ENCODE measurements around the gene EFNB2. TPM values are rescaled to one million over a fixed set of nuclear protein-coding genes. Genes with fewer than 3 reads are reported as not detected.

The EFNB2 gene
- total RNA-seq, 1 experiment from 2014 or later = 16.4 TPM

DNA sequence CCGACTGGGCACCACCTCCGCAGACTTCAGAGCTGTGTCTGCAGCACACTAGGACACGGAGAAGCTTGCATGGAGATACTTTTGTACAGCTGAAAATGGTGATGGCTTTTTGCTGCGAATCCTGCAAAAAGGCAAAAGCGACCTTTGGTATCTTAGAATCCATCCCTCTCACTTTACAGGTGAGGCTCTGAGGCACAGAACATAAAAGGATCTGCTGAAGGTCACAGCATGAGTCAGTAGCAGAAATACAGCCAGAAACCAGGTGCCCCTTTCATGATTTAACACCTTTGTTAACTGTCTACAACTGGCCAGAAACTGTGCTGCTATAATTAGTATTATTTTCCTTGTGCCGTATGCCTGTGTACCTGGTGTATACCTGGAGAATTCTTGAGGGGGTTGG, 48.3 kb downstream of the EFNB2 start:
- POLR2A ChIA-PET (ENCODE audit: unreplicated experiment) = no interaction called here
- no peak for ATAC-seq
- CTCF ChIA-PET = no interaction called here

DNA sequence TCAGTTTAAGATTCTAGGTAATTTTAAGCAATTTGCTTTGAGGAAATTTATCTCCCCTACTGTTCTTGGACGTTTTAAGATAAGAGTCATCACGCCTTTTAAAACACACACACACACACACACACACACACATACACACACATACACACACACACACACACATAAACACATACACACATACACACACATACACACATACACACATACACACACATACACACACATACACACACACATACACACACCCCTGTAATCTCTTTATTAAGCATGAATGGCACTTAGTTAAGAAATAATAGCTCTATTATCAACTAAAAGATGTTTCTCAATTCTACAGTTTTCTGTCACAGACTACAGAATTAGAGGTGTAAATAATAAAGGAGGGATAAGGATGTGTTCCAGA, 49.2 kb downstream of the EFNB2 start:
- Histone ChIP-seq H3K4me3 (ENCODE audit: low read length) (no peak overlapping the region), H4K20me1 (ENCODE audit: low read length) (no peaks in the 10 kb centered on the region), H3K4me2 (ENCODE audit: low read length) (no peak overlapping the region), H3K27me3 (ENCODE audit: low read length) (no peaks in the 10 kb centered on the region), H3K9ac (ENCODE audit: low read length) (no peak overlapping the region), H2AFZ (ENCODE audit: low read length) (no peak overlapping the region), H3K9me2 (replicated peaks; ENCODE audit: low read length) (no peaks in the 10 kb centered on the region), H3K79me2 (ENCODE audit: low read length) (no peaks in the 10 kb centered on the region), H3K9me3 (ENCODE audit: low read length) (no peaks in the 10 kb centered on the region), H3F3A (ENCODE audit: low read length, unreplicated experiment) (no peaks in the 10 kb centered on the region), H3K36me3 (ENCODE audit: low read depth, low read length) (no peaks in the 10 kb centered on the region), H3K4me1 (ENCODE audit: insufficient read depth, low read length) (no peaks in the 10 kb centered on the region), H3K27ac (ENCODE audit: low read length) (no peak overlapping the region)
- ChIA-PET POLR2A (ENCODE audit: unreplicated experiment) (no interaction called here), CTCF (no interaction called here)
- no TSS peak for BruUV-seq (replicated peaks)
- intact Hi-C loops (cut with micrococcal nuclease) = no loop called here
- ATAC-seq (no peak), DNase-seq (no peak)
- TF ChIP-seq EZH2phosphoT487 (IDR thresholded peaks at IDR 0.05; ENCODE audit: borderline replicate concordance, low read length) (no peak), CTCF (conservative IDR thresholded peaks at IDR 0.05; ENCODE audit: low read depth, low read length) (no peak)

More for the DNA sequence above, 48.3 kb downstream of the EFNB2 start:
- no peaks in the 10 kb centered on the region for H4K20me1 ChIP-seq (ENCODE audit: low read length)
- H3K4me1 ChIP-seq (ENCODE audit: insufficient read depth, low read length) = no peaks in the 10 kb centered on the region
- intact Hi-C loops (cut with micrococcal nuclease) = no loop called here
- no peak overlapping the region for H3K27ac ChIP-seq (ENCODE audit: low read length)
- no peaks in the 10 kb centered on the region for H3F3A ChIP-seq (ENCODE audit: low read length, unreplicated experiment)
- H3K9me2 ChIP-seq (replicated peaks; ENCODE audit: low read length) = no peaks in the 10 kb centered on the region
- H3K4me3 ChIP-seq (ENCODE audit: low read length) = no peak overlapping the region
- no peak for TF ChIP-seq EZH2 (IDR thresholded peaks at IDR 0.05; ENCODE audit: low read length, unreplicated experiment)
- no peak for TF ChIP-seq EZH2phosphoT487 (IDR thresholded peaks at IDR 0.05; ENCODE audit: borderline replicate concordance, low read length)
- no peaks in the 10 kb centered on the region for H3K9me3 ChIP-seq (ENCODE audit: low read length)
- peaks cover 5% of the 10 kb centered on the region; the same call in 1 of the 2 replicates for H3K36me3 ChIP-seq (ENCODE audit: low read depth, low read length)
- no peaks in the 10 kb centered on the region for H3K27me3 ChIP-seq (ENCODE audit: low read length)
- no peak overlapping the region for H3K4me2 ChIP-seq (ENCODE audit: low read length)
- no peak overlapping the region for H2AFZ ChIP-seq (ENCODE audit: low read length)
- H3K9ac ChIP-seq (ENCODE audit: low read length) = no peak overlapping the region
- H3K79me2 ChIP-seq (ENCODE audit: low read length) = no peaks in the 10 kb centered on the region
- no peak for DNase-seq
- BruUV-seq (replicated peaks) = no TSS peak

- no peaks in the 10 kb centered on the region for H3K79me2 ChIP-seq (ENCODE audit: low read length)
- no peak overlapping the region for H3K4me3 ChIP-seq (ENCODE audit: low read length)
- no peak overlapping the region for H3K4me2 ChIP-seq (ENCODE audit: low read length)
- H3K9ac ChIP-seq (ENCODE audit: low read length) = no peak overlapping the region
- H3K4me1 ChIP-seq (ENCODE audit: insufficient read depth, low read length) = no peaks in the 10 kb centered on the region
- CTCF ChIA-PET = no interaction called here
- H3K9me3 ChIP-seq (ENCODE audit: low read length) = no peaks in the 10 kb centered on the region
- POLR2A ChIA-PET (ENCODE audit: unreplicated experiment) = no interaction called here
- H3K27me3 ChIP-seq (ENCODE audit: low read length) = no peaks in the 10 kb centered on the region
- no peak overlapping the region for H3K27ac ChIP-seq (ENCODE audit: low read length)
- no peak overlapping the region for H2AFZ ChIP-seq (ENCODE audit: low read length)
- no peaks in the 10 kb centered on the region for H4K20me1 ChIP-seq (ENCODE audit: low read length)
- H3F3A ChIP-seq (ENCODE audit: low read length, unreplicated experiment) = no peaks in the 10 kb centered on the region
- ATAC-seq (no peak), DNase-seq (no peak)
- H3K9me2 ChIP-seq (replicated peaks; ENCODE audit: low read length) = no peaks in the 10 kb centered on the region
- BruUV-seq (replicated peaks) = no TSS peak
- no peaks in the 10 kb centered on the region for H3K36me3 ChIP-seq (ENCODE audit: low read depth, low read length)
- intact Hi-C loops (cut with micrococcal nuclease) = no loop called here
- TF ChIP-seq EZH2 (IDR thresholded peaks at IDR 0.05; ENCODE audit: low read length, unreplicated experiment) (no peak), CTCF (conservative IDR thresholded peaks at IDR 0.05; ENCODE audit: low read depth, low read length) (no peak)
Measured at GRCh38 chr13:106484537-106485193, 50.8 kb downstream of the EFNB2 start.
